Loucy (cell line): ENCODE measurements around the gene ASPHD1.

Experiments
- EZH2phosphoT487 ChIP-seq: fragments of 200-600 bp; IDR thresholded peaks from 2 replicates; pipeline ENCODE4 v1.6.1; 2018; ENCODE audit warnings: antibody characterized with exemption, mild to moderate bottlenecking, moderate library complexity, borderline replicate concordance
- TF ChIP-seq, protein P1 (sequence below): fragments of 200-600 bp; sonication (generic); conservative IDR thresholded peaks from 2 replicates; pipeline ENCODE4 v1.5.1; 2014; ENCODE audit warnings: mild to moderate bottlenecking, antibody characterized with exemption, low read length

DNA sequence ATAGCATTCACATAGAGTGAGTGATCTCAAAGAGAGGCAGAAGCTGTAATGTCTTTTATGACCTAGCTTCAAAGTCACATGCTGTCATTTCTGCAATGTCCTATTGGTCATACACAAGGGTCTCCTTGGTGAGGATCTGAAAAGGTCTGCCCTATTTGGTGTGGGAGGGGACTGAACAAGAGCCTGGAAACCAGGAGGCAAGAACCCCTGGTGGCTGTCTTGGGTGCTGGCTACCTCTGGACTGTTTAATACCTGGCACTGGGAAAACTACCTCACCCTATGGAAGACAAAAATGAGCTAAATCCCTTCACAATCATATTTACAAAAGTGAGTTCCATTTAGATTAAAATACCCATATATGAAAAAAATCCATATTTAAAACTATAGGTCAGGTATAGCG lies 16.7 kb downstream of the ASPHD1 start:
- TF ChIP-seq, protein P1, sequence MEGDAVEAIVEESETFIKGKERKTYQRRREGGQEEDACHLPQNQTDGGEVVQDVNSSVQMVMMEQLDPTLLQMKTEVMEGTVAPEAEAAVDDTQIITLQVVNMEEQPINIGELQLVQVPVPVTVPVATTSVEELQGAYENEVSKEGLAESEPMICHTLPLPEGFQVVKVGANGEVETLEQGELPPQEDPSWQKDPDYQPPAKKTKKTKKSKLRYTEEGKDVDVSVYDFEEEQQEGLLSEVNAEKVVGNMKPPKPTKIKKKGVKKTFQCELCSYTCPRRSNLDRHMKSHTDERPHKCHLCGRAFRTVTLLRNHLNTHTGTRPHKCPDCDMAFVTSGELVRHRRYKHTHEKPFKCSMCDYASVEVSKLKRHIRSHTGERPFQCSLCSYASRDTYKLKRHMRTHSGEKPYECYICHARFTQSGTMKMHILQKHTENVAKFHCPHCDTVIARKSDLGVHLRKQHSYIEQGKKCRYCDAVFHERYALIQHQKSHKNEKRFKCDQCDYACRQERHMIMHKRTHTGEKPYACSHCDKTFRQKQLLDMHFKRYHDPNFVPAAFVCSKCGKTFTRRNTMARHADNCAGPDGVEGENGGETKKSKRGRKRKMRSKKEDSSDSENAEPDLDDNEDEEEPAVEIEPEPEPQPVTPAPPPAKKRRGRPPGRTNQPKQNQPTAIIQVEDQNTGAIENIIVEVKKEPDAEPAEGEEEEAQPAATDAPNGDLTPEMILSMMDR: no peak; the same call in 1 of the 2 replicates
- no peak for TF ChIP-seq EZH2phosphoT487
